Ishikawa (cell line): ENCODE measurements around the gene NOS1.

Experiments used
- CEBPB ChIP-seq: IDR thresholded peaks from 2 replicates; pipeline ENCODE4 v1.6.1; 2012
- CREB1 ChIP-seq: IDR thresholded peaks from 2 replicates; pipeline ENCODE4 v1.6.1; 2012; ENCODE audit warnings: low read depth
- EP300 ChIP-seq: IDR thresholded peaks from 2 replicates; pipeline ENCODE4 v1.6.1; 2012; ENCODE audit warnings: borderline replicate concordance
- MAX ChIP-seq: IDR thresholded peaks from 2 replicates; pipeline ENCODE4 v1.6.1; 2012
- RAD21 ChIP-seq: IDR thresholded peaks from 2 replicates; pipeline ENCODE4 v1.6.1; 2012; ENCODE audit warnings: low read depth
- REST ChIP-seq: IDR thresholded peaks from 2 replicates; pipeline ENCODE4 v1.6.1; 2012; ENCODE audit warnings: low read depth, mild to moderate bottlenecking
- TCF12 ChIP-seq: IDR thresholded peaks from 2 replicates; pipeline ENCODE4 v1.6.1; 2012; ENCODE audit warnings: low read depth
- USF1 ChIP-seq: IDR thresholded peaks from 2 replicates; pipeline ENCODE4 v1.6.1; 2012

- TF ChIP-seq CREB1: no peak
- TF ChIP-seq MAX: no peak
- no peak for TF ChIP-seq CEBPB
- no peak for TF ChIP-seq EP300
- TF ChIP-seq REST: no peak
- no peak for TF ChIP-seq USF1
- no peak for TF ChIP-seq RAD21
- TF ChIP-seq TCF12: no peak
Measured at GRCh38 chr12:117180758-117181467, 180.5 kb downstream of the NOS1 start.
